AG20443 (cell line): ENCODE measurements around the gene CACNA1C.

Experiments used
- DNase-seq: peaks from one replicate; pipeline ENCODE4 v3.0.0; 2012; ENCODE audit warnings: low spot score, mixed read lengths

Gene CACNA1C

DNA sequence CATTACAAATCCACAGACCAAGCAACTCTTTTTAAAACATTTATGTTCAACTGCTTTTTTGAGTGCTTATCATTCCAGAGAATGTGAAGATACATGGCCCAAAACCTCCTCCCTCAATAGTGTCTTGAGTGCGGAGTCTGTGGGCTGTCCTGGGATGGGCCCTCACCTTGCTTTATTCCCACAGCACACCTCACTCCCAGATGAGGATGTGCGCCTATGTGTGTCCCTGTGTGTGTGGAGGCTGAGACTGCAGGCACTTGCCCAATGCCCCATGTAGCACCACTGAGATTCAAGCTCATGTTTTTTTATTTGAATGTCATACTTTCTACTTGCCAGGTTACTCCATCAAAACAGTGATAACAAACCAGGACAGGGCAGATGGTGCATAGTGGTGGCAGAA is 291.7 kb downstream of the CACNA1C start:
- DNase-seq = no peak

DNA sequence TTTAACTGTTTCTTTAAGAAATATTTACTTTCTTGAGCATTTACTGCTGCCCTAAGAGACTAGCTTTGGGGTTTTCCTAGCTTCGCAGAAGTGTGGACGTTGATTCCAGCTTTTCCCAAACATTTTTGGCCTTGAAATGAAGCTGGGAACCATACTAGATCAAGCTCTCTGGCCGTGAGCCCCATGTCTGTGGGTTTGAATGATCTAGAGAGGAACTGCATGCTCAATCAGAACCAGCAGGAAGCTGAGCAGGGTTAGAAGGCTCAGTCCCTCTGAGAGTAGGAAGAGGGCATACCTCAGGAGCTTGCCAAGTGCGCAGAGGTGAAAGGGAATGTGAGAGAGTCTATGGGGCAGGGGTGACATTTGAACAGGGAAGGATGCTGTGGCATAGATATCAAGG is 292.1 kb downstream of the CACNA1C start:
- no peak for DNase-seq

DNA sequence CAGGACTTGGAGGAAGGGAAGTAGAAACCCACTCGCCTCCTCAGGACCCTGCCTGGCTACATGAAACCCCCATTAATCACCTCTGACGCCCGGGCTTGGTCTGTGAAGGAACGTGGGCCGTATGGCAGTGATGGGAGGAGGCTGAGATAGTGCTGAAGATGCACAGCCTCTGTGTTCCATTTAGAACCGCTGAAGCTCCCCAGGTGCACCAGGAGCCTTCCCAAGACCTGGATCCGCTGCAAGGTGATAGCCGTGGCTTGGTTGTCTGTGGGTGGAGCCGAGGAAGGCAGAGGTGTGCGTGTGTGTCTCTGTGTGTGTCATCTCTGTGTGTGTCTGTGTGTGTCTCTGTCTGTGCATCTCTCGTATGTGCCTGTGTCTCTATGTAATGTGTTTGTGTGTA is 293.1 kb downstream of the CACNA1C start:
- DNase-seq = no peak

DNA sequence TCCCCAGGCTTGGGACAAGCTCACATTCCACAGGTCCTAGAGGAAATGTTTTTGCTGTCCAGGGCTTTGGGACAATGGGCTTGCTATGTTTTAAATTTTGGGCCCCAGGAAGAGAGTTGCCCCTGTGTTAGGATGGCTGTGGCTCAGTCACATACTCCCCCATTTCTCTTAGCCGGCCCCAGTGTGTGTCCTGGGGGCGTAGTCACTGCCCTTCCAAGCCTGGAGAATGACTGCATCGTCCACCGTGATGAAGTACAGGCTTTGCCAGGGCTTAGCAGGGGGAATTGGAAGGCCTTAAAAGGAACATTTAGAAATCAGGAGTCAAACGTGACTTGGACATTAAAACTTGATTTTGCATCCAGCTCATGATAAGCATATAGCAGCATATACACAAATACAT is 293.6 kb downstream of the CACNA1C start:
- DNase-seq = no peak

DNA sequence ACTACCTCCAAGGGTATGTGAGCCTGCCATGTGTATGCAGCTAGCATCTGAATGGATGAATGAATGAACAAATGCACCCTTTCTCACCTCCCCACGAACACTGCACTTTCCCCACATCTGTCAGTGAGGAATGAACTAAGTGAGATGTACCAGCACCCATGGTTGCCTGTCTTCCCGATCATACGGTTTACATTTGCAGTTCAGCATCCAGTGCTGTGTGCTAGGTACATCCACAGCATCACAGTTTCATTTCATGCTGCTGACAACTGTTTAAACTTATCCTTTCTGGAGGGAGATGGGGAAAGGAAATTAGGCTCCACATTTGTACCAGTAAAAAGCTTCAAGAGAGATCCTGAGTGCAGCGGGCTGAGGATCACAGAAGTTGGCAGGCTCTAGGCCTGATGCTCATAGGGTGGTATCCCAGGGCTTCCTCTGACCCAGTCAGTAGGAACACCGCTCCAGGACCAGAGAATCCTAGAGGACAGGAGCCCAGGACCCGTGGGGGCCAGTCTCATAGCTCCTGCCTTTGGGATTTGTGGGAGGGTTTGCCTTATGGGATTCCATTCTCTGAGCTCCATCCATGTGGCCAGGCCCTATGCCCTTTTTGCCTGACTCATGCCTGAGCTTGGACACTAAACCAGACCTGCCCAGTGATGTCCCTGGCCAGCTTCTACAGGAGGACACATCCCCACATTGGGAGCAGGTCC is 294.5 kb downstream of the CACNA1C start:
- no peak for DNase-seq

DNA sequence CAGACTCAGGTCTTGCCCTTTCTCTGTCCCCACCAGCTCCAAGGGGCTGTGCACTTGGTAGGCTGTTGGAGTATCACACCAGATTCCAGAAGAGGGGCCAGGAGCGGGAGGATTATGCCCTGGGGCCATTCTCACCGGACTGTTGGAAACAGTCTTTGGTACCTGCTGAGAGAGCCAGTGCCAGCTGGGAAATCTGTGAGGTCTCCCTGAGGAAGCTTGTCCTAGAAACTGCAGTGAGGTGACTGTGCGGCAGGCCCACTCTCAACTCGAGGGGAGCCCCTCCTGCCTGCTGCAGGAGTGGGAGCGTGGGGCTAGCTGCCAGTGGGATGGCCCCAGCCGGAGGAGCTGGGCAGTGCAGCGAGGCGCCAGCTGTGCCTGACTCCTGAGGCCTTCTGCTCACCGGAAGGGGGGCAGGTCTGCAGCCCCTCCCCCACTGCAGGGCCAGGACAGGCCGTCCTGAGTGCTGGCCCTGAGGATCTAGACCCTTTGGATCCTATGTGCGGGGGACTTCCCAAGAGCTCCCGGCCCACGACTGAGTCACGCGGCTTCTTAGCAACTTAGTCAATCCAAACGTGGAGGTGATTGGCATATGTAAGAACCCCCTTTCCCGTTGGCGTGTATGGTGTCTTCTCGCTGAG is 295.2 kb downstream of the CACNA1C start:
- no peak for DNase-seq

DNA sequence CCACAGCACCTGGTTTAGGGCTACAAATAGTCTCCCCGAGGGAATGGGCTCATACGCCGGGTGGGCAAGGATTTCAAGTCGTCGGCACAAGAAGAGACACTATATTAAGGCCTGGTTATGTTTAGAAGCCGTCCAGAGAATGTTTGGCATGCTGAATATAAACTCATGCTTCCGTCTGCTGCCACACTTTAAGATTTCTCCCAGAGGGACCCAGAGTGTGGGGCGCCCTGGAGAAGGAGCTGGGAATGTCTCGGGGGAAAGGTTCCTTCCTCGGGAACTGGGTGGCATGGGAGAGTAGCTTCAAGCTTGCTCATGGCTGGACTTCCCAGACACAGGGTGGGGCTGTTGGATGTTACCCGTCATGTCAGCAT is 295.7 kb downstream of the CACNA1C start:
- no peak for DNase-seq

DNA sequence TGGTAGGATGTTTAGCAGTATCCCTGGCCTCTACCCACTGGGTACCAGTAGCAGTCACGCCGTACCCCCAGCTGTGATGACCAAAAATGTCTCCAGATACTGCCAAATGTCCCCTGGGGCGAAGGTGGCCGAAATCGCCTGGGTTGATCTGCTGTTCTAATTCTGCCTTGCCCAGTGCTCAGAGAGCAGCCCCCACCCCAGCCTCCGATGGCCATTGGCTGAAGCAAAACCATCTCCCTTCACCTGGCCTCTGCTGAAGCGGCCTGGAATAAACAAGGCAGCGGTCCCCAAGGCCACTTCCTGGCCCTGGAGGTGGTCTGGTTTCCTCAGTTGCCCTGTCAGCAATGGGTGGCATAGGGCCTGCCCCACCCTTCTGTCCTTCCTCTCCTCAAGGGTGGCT is 298.4 kb downstream of the CACNA1C start:
- DNase-seq = no peak

DNA sequence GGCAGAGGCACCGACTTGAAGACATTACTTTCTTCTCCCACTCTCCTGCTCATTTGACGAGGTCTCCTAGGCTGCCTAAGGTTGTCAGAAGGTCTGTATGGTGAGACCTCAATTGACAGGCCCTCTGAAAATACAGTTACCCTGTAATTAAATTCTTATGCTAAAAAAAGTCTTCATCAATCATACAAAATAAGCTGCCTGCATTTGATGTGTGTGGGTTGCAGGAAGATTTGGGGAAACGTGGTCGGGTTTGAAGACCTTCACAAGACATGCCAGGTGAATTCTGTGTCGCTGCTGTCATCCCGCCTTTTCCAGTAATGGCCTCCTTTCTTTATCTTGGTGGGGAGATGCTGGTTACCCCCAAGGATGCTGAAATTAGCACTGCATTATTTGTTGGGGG is 299.4 kb downstream of the CACNA1C start:
- DNase-seq = no peak

DNA sequence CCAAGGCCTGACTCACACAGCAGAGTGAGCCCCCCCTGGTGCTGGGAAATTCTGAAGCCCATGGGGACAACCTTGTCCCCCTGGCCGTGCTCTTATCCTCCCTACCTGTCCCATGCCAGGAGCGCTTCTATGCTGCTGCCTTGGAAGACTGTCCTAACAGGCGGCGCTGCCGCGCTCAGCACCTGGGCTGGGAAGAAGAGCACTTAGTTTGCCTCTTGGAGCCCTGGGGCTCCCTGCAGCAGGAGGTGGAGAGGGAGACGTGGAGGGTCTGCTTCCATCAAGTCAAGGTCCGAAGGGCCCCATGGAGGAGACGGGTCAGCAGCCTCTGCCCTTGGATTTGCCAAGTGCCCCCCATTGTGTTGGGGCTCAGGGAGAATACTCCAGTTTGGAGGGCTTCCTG is 300.5 kb downstream of the CACNA1C start:
- no peak for DNase-seq

DNA sequence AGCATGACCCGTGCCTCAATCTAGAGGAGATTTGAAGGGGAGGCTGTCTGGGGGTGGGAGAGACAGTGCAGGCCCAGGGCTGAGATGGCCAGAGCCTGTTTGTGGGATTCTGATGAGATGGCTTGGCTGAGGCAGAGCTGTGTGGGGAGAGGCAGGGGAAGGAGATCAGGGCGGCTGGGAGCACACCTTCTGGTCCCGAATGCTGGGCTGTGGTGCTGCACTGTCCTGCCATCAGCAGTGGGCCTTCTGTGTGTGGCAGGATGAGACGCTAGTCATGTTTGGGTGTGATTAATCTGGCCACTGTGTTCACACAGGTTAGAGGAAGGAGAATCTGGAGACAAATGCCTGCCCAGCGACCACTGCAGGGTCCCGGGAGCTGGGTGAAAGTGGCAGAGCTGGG is 300.9 kb downstream of the CACNA1C start:
- no peak for DNase-seq

DNA sequence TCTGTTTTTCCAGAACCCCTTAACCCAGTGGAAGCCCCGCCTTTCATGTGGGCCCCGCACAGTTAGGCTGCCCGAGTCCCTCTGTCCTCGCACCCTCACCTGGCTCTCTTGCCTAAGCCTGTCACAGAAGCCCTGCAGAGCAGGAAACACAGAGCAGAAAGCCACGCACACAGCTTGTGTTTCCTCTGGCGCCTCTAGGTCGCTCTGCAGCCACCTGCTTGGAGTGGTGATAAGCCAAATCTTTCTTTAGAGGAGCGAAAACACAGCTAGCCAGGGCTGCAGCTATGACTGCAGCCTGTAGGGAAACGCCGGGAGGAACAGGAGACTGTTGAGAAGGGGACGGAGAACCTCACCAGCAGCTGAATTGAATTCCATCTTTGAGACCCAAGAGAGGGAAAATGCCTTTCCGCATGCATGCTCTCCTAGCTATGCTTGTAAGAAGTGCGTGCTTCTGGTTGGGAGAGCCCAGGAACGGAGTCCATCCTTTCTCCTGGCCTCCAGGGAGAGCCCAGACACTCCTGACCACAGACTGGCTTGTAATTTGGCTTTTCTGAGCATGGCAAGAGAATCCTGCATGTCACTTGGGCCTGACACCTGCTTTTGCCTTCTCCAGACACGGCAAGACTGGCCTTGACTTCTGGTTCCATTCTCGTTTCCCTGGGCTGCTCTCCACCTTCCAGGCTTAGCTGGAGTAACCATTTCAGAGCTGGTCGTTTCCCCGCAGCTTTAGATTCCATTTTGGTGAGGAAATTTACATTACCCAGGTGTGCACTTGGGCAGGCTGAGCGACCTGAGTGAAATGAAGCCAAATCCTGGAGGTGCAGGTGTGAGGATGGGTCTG is 301.6 kb downstream of the CACNA1C start:
- DNase-seq = no peak

DNA sequence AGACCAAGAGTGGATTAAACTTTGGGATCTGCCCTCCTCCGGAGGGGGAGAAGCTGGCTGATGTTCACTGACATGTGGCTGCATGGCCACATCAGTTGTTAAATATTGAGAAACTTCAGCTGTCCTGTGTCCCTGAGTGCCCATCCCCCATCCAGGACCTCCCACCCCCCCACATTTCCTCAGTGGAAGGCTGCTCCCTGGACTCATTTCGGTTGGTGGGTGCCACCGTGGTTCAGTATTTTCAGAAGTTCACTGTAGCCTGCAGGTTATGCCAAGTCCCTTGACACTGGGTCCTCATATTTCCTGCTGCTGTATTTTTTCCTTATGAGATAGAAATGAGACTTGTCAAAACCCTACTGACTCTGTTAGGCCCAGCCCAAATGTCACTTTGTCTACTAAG is 302.4 kb downstream of the CACNA1C start:
- no peak for DNase-seq

DNA sequence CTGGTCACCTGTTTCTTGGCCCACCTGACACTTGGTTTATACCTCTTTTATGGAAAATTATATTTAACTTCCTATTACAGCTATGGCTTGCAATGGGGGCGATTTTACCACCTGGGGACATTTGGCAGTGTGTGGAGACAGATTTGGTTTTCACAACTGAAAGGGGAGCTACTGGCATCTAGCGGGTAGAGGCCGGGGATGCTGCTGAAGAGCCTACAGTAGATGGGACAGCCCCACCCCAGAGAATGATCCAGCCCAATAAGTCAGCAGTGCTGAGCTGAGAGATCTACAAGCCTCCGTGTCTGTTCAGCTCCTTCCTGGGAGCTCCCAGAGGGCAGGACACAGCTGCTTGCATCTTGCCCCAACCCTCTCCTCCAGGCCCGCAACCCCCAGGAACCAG is 302.8 kb downstream of the CACNA1C start:
- no peak for DNase-seq

DNA sequence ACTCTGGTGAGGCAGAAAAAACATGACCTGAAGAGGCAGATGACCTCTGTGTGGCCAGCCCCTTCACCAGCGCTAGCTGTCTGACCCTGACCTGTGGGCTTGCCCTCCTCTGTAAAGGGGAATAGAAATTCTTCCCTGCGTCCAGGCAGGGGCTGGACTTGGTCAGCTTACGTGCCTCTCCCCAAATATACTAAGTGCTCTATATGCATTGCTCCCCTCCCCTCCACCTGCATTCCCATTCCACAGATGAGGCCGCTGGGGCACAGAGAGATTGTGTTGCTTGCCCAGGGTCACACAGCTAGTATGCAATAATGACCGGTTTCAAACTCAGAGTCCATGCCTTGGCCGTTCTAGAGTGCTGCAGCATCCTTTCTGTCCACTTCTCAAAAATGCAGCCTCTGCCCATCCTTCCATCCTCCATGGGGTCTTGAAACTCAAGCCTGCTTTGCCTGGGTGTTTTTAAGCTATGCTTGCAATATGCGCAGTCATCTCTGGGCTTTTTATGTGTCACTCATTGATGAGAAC is 303.9 kb downstream of the CACNA1C start:
- no peak for DNase-seq

DNA sequence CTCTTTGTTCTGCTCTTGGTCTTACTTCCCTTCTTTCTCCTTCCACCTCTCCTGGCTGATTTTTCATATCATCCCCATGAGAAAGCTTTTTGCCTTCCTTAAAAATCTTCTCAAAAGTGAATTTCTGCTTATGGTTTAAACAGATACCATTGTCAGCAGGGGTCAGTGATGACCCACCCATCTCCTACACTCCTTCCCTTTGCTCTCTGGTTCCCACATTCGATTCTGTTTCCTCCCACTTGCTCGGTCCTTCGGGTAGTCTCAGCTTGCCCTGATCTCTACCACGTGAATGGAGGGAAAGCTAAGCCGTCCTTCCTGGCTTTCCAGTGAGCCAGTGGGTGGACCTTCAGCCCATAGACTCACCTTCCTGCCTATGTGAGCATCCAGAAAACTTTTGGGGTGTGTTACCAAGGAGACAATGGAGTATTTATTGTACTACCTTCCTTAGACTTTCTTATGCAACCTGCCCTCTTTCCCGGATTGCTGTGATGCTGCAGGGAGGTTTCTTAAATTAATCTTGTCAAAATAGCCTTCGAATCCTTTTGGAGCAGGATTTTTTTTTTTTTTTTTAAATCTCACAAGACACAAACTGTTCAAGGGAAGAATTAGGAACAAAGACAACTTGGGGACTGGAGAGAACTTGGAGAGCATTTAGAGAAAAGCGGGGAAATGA is 306.3 kb downstream of the CACNA1C start:
- DNase-seq = no peak

DNA sequence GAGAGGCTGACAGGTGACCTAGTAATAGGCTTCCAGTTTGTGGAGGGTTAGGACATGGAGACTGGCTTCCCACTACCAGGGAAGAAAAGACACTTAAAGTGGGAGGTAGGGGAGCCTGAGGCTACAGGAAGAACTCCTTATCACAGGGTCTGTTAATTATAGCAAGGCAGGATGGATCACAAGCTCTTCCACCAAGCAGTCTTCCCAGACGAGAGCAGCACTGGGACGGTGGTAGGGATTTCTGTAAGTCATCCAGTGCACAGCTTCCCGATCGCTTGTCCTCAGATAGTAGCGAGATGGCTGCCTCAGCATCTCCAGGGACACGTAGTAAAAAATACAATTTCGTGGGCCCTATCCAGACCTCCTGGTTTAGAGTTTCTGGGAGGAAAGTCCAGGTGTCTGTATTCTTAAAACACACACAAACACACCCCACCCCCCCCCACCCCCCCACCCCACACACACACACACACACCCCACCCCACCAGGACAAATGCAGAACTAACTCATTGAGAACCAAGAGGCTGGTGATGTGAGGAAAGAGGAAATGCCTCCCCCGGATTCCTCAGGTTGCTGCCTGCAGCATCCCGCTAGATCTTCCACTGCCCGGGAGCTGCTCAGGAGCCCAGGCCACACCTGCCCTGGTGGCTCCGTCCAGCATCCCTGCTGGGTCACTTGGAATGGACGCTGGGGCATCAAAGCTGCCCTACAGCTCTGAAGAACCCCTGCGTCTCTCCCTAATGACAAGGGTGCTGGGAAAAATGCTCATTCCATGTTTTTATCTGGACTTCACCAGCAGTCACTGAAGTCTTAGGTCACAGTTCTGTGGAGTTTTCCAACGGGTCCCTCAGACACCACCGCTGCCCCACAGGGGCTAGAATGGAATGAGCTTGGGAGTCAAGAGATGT is 307.2 kb downstream of the CACNA1C start:
- no peak for DNase-seq

DNA sequence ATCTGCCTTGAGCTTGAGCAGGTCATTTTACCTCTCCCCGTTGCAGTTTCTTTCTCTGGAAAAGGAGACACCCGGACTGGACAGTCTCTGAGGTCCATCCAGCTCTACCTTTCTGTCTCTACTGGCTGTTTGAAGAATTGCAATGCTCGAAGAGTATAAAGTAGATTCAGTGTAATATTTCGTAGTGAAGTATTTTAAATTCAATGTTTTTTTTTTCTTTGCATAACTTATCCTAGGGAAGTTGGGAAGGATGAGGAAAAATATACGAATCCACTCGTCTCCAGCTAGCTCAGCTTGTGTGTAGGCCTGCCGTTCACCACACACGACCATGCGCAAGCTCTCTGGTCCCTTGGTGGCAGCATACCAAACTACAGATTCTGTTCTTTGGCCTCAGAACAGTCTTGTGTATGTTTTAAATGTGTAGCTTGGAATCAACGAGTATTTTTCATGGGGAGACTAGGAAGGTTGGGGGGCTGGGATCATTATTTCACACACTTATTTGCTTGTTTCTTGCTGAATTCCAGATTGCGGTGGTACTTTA is 307.9 kb downstream of the CACNA1C start:
- no peak for DNase-seq

DNA sequence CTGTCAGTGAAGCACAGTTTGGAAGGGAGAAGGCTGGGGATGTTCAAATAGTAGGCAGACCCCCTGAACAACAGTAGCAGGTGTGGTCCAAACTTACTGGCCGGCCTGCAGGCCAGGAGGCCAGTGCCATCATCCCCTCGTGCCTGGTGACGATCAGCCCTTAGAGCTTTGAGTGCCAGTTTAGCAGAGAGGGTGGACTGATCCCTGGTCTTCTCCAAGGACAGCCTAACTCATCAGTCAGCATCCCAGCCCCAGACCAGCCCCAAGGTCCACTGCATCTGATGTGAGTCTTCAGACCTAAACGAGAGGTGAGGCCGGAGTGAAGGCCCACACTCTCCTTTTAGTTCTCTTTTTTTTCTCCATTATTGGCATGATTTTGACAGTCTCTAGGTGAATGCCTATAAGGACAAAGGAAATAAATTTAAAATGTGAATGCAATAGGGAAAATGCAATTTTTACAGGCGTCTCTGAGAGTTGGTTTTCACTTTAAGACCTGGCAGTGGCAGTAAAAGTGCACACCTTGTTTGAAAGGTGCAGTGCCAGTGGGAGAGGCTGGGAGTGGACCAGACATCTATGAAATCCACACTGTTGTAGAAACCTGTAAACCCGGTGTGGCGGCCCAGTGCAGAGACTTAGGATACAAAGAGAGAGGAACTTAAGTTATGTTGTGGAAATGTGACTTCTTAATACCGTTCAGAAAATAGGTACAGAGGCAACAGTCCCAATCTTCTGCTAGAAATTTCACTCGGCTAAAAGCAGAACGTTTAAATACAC is 311.2 kb downstream of the CACNA1C start:
- no peak for DNase-seq

DNA sequence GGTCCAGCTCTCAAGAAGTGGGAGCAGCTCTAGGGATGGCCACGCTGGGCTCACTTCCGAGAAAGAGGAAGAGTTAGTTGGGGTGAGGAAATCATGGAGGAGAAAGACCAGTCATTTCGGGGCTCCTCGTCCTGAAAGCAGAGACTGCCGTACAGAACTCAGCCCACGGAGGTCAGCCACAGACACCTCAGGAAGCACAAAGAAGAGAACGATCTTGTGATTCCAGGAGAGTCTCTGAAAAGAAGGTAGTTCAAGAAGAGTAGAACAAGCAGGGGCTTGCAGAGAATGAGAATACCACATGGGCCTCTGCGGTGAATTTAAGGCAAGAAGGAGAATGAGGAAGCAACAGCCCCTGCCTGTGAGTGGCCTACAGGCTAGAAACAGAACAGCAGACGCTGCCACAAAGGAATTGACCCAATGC is 311.9 kb downstream of the CACNA1C start:
- no peak for DNase-seq
